ENCODE measurements around the gene WDR54. TPM values are rescaled to one million over a fixed set of nuclear protein-coding genes. Genes with fewer than 3 reads are reported as not detected.

WDR54 gene
- total RNA-seq, 1 donor from 2014 or later = 14.5 TPM

DNA sequence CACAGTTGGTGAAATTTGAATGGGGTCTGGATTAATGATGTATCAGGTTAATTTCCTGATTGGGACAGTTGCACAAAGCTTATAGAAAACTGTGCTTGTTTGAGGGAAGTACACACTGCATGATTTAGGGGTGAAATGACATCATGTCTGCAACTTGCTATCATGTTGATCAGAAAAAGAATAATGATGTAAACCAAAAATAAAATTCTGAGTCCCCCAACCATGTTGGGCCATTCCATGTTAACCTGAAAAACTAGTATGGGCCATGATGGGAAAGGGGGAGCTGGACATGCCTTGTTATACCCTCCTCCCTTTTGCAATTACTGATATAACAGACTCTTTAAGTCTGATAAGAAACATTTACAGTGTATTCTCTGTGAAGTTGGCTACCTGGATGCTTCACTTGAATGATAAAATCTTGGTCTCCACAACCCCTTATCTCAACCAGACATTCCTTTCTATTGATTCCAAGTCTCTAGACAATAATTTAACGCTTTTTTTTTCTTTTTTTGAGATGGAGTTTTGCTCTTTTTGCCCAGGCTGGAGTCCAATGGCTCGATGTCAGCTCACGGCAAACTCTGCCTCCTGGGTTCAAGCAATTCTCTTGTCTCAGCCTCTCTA lies 29.1 kb downstream of the WDR54 start:
- no peaks in the 10 kb centered on the region for H3K36me3 ChIP-seq
- intact Hi-C loops (cut with DNase I) = no loop called here
- no peak for ATAC-seq

DNA sequence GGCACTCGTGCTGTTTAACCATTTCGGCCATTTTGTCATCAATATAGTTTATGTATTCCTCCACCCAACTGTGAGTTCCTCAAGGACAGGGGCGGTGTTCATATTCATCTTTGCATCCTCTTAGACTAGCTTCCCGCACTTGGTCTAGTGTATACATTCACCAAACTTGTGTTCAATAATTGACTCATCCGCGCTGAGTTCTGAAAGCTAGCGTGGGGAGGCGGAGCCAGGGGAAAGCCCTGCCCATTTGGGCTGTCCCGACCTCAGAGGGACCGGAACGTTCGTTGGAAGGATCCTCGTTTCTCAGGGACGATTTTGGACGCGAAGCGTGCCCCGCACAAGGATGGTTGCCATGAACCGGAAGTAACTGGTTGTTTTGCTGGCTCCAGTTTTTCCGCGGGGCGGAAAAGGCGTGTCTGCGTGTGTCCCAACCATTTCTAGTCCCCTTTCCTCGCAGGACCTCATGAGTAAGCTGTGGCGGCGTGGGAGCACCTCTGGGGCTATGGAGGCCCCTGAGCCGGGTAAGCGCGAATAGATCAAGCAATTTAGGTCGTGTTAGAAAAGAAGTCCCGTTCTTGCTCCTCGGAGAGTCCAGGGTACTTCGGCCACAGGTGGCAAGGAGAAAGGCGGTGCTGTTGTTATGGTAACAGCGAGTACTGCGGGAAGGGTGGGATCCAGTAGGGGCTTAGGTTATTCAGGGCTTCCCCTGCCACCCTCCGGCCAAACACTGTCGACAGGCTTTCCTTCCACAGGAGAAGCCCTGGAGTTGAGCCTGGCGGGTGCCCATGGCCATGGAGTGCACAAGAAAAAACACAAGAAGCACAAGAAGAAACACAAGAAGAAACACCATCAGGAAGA lies 33.4 kb downstream of the WDR54 start, which contains the start of gene INO80B:
INO80B (plus strand) TSS at position 434 of the 858 bp plus-strand sequence; CDS start at position 464, 30 bp downstream.
- no peaks in the 10 kb centered on the region for H3K36me3 ChIP-seq

More for the DNA sequence above, 29.1 kb downstream of the WDR54 start:
- no peaks in the 10 kb centered on the region for H3K27me3 ChIP-seq (ENCODE audit: low read depth)
- no peak overlapping the region for H3K27ac ChIP-seq
- DNase-seq = no peak
- no peaks in the 10 kb centered on the region for H3K9me3 ChIP-seq
- H3K4me1 ChIP-seq = peaks cover 6% of the 10 kb centered on the region
- H3K4me3 ChIP-seq = no peak overlapping the region
- TF ChIP-seq, protein P1, sequence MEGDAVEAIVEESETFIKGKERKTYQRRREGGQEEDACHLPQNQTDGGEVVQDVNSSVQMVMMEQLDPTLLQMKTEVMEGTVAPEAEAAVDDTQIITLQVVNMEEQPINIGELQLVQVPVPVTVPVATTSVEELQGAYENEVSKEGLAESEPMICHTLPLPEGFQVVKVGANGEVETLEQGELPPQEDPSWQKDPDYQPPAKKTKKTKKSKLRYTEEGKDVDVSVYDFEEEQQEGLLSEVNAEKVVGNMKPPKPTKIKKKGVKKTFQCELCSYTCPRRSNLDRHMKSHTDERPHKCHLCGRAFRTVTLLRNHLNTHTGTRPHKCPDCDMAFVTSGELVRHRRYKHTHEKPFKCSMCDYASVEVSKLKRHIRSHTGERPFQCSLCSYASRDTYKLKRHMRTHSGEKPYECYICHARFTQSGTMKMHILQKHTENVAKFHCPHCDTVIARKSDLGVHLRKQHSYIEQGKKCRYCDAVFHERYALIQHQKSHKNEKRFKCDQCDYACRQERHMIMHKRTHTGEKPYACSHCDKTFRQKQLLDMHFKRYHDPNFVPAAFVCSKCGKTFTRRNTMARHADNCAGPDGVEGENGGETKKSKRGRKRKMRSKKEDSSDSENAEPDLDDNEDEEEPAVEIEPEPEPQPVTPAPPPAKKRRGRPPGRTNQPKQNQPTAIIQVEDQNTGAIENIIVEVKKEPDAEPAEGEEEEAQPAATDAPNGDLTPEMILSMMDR (IDR thresholded peaks at IDR 0.05) = no peak

DNA sequence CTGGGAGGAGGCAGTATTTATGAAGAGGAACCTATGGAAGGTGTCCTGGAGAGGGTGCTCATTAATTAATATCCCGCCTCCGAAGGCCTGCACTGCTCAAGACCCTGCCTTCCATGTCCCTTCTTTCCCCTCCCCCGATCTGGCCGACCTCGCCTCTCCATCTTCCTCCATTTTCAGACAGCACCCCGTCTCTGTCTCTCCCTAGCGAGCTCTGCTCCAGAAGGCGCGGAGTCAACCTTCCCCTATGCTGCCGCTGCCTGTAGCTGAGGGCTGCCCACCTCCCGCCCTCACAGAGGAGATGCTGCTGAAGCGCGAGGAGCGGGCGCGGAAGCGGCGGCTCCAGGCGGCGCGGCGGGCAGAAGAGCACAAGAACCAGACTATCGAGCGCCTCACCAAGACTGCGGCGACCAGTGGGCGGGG lies 35.6 kb downstream of the WDR54 start:
- no peaks in the 10 kb centered on the region for H3K9me3 ChIP-seq
- H3K4me1 ChIP-seq = peaks cover 36% of the 10 kb centered on the region
- peak overlapping the region; percentile 74 for H3K4me3 ChIP-seq
- peaks cover 13% of the 10 kb centered on the region for H3K36me3 ChIP-seq
- H3K27ac ChIP-seq = peak overlapping the region; percentile 97
- intact Hi-C loops (cut with DNase I) = no loop called here
- TF ChIP-seq, protein P1 (IDR thresholded peaks at IDR 0.05) = no peak
- no peaks in the 10 kb centered on the region for H3K27me3 ChIP-seq (ENCODE audit: low read depth)
- no peak for DNase-seq
- ATAC-seq = no peak

More for the DNA sequence above, 33.4 kb downstream of the WDR54 start, which contains the start of gene INO80B:
- ATAC-seq (peak; percentile 76 to 86), DNase-seq (peak; percentile 95)
- H3K4me3 ChIP-seq = peak within 1 kb of the TSS; percentile 90
- no peaks in the 10 kb centered on the region for H3K27me3 ChIP-seq (ENCODE audit: low read depth)
- TF ChIP-seq, protein P1 (IDR thresholded peaks at IDR 0.05) = no peak
- intact Hi-C loops (cut with DNase I) = no loop called here
- H3K27ac ChIP-seq = peak within 1 kb of the TSS; percentile 76
- no peaks in the 10 kb centered on the region for H3K9me3 ChIP-seq
- H3K4me1 ChIP-seq = peaks cover 36% of the 10 kb centered on the region

DNA sequence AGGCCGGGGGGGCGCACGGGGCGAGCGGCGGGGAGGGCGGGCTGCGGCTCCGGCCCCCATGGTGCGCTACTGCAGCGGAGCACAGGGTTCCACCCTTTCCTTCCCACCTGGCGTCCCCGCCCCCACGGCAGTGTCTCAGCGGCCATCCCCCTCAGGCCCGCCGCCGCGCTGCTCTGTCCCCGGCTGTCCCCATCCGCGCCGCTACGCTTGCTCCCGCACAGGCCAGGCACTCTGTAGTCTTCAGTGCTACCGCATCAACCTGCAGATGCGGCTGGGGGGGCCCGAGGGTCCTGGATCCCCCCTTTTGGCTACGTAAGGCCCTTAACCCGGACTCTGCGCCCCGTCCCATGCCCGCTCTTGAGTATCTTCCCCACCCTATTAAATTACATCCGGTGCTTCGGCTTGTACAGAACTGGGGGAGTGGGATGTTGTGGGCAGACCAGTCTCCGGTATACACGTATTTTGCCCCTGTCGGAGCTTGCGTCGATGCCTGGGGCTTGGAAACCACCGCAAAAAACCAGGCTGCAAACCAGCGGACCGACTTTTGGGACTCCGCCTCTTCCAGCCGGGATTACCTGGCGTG lies 36.1 kb downstream of the WDR54 start:
- DNase-seq = peak; percentile 81

More for the DNA sequence above, 36.1 kb downstream of the WDR54 start:
- Histone ChIP-seq H3K4me3 (peak overlapping the region; percentile 74), H3K36me3 (peaks cover 18% of the 10 kb centered on the region), H3K4me1 (peaks cover 36% of the 10 kb centered on the region), H3K27ac (peak overlapping the region; percentile 97), H3K9me3 (no peaks in the 10 kb centered on the region), H3K27me3 (ENCODE audit: low read depth) (no peaks in the 10 kb centered on the region)
- peak; percentile 61 to 64 for ATAC-seq
- intact Hi-C loops (cut with DNase I) = no loop called here
- TF ChIP-seq, protein P1 (IDR thresholded peaks at IDR 0.05) = no peak
